Stimulated activated CD8-positive, alpha-beta memory T cell treated with anti-CD3 and anti-CD28 coated beads, Interleukin-2, amount 100 ng/mL, for 48 hours (primary cell): Measurements from ENCODE around the gene CLIC6.
"Not testable (repeated sequence)": the region's sequence is repeated elsewhere in the genome, so short reads cannot be mapped to it uniquely, and the experiment has no call there.

ENCODE experiments used
- DNase-seq, 2 donors: peaks; one replicate each; pipeline ENCODE4 v3.0.0-alpha.2; 2020; ENCODE audit warnings: low read depth in 2 of 2

The CLIC6 gene

GRCh38 chr21:34653522-34653921 is 15.3 kb upstream of the CLIC6 start:
- no peak for DNase-seq

DNA sequence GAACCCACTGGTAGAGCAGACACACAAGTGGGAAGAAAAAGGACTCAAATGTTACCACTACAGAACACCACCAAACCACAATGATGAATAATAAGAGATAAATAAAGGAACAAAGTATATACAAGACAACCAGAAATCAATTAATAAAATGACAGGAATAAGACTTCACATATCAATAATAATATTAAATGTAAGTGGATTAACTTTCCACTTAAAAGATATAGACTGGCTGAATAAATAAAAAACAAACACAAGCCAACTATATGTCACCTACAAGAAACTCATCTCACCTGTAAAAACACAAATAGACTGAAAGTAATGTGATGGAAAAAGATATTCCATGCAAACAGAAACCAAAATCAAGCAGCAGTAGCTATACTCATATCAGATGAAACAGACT is 6.9 kb upstream of the CLIC6 start:
- DNase-seq, result no peak

DNA sequence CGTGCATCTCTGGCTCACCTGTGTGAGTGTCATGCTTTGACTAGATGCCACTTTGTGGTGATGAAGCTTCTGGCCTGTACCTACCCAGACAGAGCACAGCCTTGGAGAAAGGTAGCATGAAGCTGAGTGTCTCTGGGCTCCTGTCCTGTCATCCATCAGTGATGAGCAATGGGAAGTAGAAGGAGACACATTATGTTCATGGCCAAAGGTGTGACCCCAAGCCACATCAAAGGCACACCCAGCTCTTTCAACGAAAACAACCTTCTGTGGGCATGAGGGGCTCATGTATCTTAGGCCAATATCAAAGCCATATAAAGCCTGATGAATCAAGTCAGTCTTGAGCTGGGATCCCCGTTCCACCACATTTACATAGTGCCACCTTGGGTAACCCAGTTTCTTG is 1.0 kb upstream of the CLIC6 start:
- DNase-seq, result no peak

GRCh38 chr21:34669149-34669879 is 520 bp downstream of the CLIC6 start:
- DNase-seq, result no peak

- DNase-seq, result not testable (repeated sequence)
Observed at GRCh38 chr21:34669880-34670219, 1.1 kb downstream of the CLIC6 start.

DNA sequence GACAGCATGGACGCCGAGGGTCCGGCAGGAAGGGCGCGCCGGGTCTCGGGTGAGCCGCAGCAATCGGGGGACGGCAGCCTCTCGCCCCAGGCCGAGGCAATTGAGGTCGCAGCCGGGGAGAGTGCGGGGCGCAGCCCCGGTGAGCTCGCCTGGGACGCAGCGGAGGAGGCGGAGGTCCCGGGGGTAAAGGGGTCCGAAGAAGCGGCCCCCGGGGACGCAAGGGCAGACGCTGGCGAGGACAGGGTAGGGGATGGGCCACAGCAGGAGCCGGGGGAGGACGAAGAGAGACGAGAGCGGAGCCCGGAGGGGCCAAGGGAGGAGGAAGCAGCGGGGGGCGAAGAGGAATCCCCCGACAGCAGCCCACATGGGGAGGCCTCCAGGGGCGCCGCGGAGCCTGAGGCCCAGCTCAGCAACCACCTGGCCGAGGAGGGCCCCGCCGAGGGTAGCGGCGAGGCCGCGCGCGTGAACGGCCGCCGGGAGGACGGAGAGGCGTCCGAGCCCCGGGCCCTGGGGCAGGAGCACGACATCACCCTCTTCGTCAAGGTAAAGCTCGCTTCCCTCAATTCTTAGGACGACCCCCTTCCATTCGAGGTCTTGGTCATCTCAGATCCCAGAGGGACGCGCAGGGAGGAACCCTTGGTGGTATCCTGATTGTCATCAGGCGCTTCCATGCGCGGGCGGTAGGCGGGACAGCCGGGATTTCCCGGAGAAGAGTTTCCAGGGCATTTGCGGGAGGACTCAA is 1.6 kb downstream of the CLIC6 start:
- no peak for DNase-seq

GRCh38 chr21:34670962-34671348 is 2.2 kb downstream of the CLIC6 start:
- DNase-seq, result no peak

GRCh38 chr21:34671462-34671861 is 2.7 kb downstream of the CLIC6 start:
- DNase-seq, result no peak

- no peak for DNase-seq
Observed at GRCh38 chr21:34671891-34672290, 3.1 kb downstream of the CLIC6 start.

GRCh38 chr21:34673006-34673405 is 4.2 kb downstream of the CLIC6 start:
- DNase-seq, result no peak

- no peak for DNase-seq
Observed at GRCh38 chr21:34674468-34674867, 5.7 kb downstream of the CLIC6 start.

- no peak for DNase-seq
Observed at GRCh38 chr21:34675871-34676270, 7.1 kb downstream of the CLIC6 start.

- DNase-seq, result no peak
Observed at GRCh38 chr21:34679051-34679450, 10.3 kb downstream of the CLIC6 start.

DNA sequence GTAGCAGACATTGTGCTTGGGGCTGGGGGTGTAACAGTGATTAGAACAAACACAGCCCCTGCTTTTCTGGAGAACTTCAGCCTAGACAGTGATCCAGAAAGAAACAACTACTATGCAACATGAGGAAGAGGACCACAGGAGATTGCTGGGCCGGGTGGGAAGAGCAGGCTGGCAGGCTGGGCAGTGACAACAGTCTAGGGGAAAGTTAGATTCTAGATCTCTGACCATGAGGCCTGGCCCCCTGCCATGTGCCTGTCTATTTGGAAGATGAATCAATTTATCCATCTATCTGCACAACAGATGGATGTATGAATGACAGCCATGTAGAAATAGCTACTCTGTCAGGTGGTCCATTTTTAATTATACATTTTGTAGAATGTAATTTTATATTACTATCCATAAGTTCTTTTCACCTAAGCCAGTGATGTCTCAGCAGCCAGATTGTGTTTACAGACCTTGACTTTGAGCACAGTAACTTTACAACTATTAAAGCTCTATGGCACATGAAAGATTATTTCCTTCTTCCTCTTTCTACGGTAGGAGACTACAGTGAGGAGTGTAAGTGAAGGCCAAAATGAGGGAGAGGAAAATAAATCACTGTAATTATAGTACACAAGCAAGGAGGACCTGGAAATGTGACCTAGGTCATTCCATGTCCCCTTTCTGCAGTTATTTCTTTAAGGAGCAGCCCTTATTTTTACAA is 15.5 kb downstream of the CLIC6 start:
- DNase-seq, result no peak

DNA sequence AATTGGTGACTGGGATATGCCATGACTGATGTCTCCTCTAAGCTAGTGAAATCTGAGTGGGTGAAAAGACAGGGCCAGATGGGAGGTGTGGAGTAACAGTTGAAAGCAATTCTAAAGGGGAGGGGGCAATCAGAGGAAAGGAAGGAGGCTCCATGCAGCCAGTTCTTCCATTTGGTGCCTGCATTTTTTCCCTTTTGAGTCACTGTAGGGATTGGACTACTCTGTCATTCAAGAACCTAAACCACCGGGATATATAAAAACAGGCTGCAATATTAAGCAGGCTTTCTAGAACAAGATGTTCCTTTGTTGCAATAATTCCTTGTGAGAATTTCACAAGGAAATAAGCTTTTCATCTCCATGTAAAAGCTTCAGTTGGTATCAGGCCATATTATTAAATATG is 18.3 kb downstream of the CLIC6 start:
- DNase-seq, result no peak

GRCh38 chr21:34687745-34688144 is 19.0 kb downstream of the CLIC6 start:
- no peak for DNase-seq

DNA sequence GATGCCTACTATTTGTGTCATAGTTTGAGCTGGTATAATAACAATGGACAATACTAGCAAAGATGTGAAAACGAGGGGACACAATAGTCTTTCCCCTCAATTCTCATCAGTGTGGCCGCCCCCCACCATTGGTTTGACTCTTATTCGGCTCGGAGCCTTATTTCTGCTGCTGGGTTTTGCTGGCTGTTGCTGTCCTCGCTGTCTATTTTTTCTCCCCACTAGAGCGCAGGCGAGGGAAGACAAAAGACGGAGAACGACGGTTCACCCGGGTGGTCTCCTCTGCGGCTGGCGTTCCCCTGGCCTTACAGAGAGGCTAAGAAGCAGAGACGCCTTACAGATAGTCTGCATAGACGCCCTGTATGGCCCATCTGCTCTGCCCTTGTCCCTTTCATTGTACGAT is 19.4 kb downstream of the CLIC6 start:
- no peak for DNase-seq

GRCh38 chr21:34688715-34689114 is 19.9 kb downstream of the CLIC6 start:
- DNase-seq, result no peak

DNA sequence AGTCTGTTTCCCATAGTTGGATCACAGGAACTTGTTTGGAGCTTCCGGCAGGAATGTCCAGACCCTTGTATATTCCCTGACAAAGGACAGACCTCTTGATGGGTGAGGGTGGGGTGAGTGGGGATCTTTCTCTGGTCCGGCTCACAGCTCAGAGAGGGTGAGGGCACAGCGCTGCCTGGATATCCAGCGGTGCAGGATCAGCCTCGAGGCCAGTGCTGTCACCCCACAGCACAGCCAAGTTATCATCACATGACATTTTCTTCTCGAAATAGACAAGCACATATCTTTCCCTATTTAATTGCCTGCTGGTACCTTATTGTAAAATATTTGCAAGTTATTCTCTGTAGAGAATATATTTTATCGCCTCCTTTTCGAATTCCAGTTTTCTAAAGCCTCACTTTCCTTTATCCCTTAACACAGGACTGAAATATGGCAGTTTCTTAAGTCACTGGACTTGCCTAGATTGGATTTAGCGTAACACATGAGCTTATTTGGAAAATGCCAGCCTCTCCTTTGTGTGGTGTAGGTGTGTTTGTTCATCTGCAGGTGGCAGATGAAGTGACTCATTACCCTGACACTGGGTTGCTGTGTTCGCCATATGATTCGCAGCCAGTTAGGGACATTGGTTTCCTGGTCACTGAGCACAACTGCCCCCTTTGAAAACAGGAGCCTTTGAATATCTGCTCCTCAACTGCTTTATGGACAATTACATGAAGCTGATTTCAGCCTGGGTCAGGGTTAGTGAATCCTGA is 21.4 kb downstream of the CLIC6 start:
- no peak for DNase-seq

DNA sequence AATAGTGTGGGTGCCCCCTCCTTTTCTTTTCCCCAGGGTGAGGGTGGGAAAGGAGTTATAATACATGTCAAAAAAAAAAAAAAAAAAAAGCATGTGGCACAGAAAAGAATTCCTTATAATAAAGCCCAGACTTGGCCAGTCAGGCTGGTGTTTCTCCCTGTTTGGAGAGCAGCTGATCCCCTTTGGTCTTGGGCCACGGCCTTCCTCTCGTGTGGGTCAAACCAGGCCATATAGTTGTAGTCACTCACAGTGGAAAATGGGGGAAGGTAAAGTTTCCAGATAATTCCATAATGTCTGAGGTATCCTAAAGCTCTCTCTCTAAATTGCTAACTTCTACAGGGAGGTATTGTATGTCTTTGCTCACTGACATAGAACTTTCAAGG is 22.0 kb downstream of the CLIC6 start:
- DNase-seq, result no peak

DNA sequence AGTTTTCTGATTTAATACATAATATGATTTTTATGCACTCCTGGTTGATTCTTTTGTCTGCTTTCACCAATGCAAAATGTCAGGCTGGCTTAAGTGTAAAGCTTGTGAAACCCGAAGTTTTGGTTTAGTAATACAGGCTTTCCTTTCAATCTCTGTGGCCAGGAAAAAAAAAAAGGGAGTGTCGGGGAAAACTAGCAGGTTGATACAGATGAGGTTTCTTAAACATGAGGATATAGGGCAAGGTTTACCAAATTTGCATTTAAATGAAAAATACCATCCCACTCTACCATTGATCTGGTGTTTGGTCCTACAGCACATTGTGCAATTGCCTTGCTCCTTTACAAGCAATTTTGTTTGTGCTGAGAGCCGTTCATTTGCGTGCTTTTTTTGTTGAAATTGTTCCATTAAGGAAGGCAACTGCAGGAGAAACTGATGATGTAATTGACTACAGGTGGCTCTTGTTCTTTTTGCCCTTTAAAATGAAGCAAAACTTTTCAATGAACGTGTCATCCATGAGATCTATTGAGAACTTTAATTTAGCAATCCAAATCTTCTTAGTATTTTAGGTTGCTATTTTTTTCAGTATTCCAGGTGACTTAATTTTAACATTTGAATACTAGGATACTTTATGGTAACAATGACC is 22.7 kb downstream of the CLIC6 start:
- DNase-seq, result no peak
